Tibial nerve (tissue), 4 donors: ENCODE data around the gene ZNF778. TPM values are rescaled to one million over a fixed set of nuclear protein-coding genes. Genes with fewer than 3 reads are reported as not detected.

Source experiments
- DNase-seq, 2 donors: peaks; one replicate each; pipeline ENCODE4 v3.0.0-alpha.2; 2019; ENCODE audit warnings: low spot score in 2 of 2
- H3K27ac ChIP-seq, 4 donors: fragments of 200-600 bp; sonication (generic) in 3 of 4; one replicate each; pipeline ENCODE4 v1.5.1; 2017 to 2019; ENCODE audit warnings: mild to moderate bottlenecking in 1 of 4
- H3K27me3 ChIP-seq, 2 donors: fragments of 200-600 bp; sonication (generic) in 1 of 2; one replicate each; pipeline versions ENCODE4 v1.5.1 to v1.6.0; 2017 to 2019
- H3K36me3 ChIP-seq, 3 donors: fragments of 200-600 bp; sonication (generic); one replicate each; pipeline ENCODE4 v1.5.1; 2018 to 2019
- H3K4me1 ChIP-seq, 4 donors: fragments of 200-600 bp; sonication (generic) in 3 of 4; one replicate each; pipeline ENCODE4 v1.5.1; 2017 to 2019
- H3K4me3 ChIP-seq, 4 donors: fragments of 200-600 bp; sonication (generic) in 3 of 4; one replicate each; pipeline ENCODE4 v1.5.1; 2017 to 2019; ENCODE audit warnings: mild to moderate bottlenecking in 1 of 4, moderate library complexity in 1 of 4
- H3K9me3 ChIP-seq, 4 donors: fragments of 200-600 bp; sonication (generic) in 3 of 4; one replicate each; pipeline ENCODE4 v1.5.1; 2017 to 2019
- EP300 ChIP-seq, 2 donors: sonication (generic); formaldehyde crosslinking; IDR thresholded peaks; one replicate each; pipeline ENCODE4 v1.6.1; 2017; ENCODE audit warnings: antibody characterized with exemption in 2 of 2, mild to moderate bottlenecking in 1 of 2
- POLR2A ChIP-seq, 2 donors: fragments of 450-650 bp; IDR thresholded peaks; one replicate each; pipeline ENCODE4 v1.6.1; 2017; ENCODE audit warnings: antibody characterized with exemption in 2 of 2, mild to moderate bottlenecking in 2 of 2, moderate library complexity in 2 of 2
- WGBS, 2 donors: methylation state at CpG; one replicate each; pipeline ENCODE4 v1.1.5; 2018; 5-methylcytosine and 5-hydroxymethylcytosine counted together
- total RNA-seq, 4 donors: library from RNA; depleted of rRNA; stranded (reverse); fragments of >200 nt; gene quantifications; one replicate each; pipeline ENCODE4 v1.1.0, GENCODE V29; 2016
- TF ChIP-seq, protein P1 (sequence below), 5 experiments: fragments of 200-600 bp in 3 of 5; fragments of 450-650 bp in 2 of 5; sonication (generic) in 3 of 5; IDR thresholded peaks; one replicate each; pipeline ENCODE4 v1.5.1; 2016 to 2019; ENCODE audit warnings: antibody characterized with exemption in 5 of 5, mild to moderate bottlenecking in 3 of 5, moderate library complexity in 2 of 5

The ZNF778 gene
- total RNA-seq, 4 donors from 2014 or later = 11.2 to 26.0 (median 16.2) TPM

DNA sequence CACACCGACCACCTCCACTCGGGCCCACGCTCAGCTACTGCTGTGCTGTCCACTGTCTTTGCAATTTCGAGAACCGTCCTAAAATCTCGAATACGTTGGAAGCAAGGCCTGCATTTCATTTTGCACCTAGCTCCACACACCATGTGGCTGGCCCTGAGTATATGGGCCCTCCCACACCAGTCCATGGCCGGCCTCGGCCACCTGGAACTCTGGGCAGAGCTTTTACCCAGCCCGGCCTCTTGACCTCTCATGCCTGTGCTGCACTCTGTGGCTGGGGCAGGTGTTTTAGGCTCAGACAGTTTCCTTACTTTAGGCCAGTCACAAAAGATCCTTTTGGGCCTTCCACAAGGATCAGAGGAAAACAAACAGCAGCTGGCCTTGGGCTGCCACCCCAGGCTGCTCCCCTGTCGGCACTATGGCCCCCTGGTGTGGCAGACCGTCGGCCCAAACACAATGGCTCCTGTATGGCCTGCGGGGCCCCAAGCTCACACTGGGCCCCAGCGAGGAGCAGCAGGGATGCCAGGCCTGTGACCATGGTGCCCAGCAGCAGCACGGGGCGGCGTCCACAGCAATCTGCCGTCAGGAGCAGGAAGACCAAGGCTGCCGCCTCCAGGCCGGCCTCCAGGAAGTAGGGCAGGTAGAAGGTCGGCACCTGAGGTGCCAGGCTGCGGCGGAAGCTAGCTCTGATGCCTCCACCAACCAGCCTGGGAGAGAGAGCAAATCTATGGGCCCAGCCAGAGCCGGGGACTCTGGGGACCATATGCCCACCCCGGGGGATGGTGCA, 19.7 kb upstream of the ZNF778 start:
- Histone ChIP-seq H3K36me3 (no peaks in the 10 kb centered on the region), H3K27ac (no peak overlapping the region), H3K4me3 (no peak overlapping the region), H3K9me3 (peaks cover 0 to 5% (median 0%) of the 10 kb centered on the region in 4 donors), H3K4me1 (peaks cover 0 to 33% (median 7%) of the 10 kb centered on the region in 4 donors), H3K27me3 (peaks cover 0 to 45% of the 10 kb centered on the region in 2 donors)
- TF ChIP-seq POLR2A (IDR thresholded peaks at IDR 0.05) (no peak), EP300 (IDR thresholded peaks at IDR 0.05) (no peak)
- TF ChIP-seq, protein P1, sequence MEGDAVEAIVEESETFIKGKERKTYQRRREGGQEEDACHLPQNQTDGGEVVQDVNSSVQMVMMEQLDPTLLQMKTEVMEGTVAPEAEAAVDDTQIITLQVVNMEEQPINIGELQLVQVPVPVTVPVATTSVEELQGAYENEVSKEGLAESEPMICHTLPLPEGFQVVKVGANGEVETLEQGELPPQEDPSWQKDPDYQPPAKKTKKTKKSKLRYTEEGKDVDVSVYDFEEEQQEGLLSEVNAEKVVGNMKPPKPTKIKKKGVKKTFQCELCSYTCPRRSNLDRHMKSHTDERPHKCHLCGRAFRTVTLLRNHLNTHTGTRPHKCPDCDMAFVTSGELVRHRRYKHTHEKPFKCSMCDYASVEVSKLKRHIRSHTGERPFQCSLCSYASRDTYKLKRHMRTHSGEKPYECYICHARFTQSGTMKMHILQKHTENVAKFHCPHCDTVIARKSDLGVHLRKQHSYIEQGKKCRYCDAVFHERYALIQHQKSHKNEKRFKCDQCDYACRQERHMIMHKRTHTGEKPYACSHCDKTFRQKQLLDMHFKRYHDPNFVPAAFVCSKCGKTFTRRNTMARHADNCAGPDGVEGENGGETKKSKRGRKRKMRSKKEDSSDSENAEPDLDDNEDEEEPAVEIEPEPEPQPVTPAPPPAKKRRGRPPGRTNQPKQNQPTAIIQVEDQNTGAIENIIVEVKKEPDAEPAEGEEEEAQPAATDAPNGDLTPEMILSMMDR (IDR thresholded peaks at IDR 0.05) = no peak
- WGBS, 2 donors = 76 to 84% methylated on average over 23 to 25 of the region's 26 CpGs
- no peak for DNase-seq

DNA sequence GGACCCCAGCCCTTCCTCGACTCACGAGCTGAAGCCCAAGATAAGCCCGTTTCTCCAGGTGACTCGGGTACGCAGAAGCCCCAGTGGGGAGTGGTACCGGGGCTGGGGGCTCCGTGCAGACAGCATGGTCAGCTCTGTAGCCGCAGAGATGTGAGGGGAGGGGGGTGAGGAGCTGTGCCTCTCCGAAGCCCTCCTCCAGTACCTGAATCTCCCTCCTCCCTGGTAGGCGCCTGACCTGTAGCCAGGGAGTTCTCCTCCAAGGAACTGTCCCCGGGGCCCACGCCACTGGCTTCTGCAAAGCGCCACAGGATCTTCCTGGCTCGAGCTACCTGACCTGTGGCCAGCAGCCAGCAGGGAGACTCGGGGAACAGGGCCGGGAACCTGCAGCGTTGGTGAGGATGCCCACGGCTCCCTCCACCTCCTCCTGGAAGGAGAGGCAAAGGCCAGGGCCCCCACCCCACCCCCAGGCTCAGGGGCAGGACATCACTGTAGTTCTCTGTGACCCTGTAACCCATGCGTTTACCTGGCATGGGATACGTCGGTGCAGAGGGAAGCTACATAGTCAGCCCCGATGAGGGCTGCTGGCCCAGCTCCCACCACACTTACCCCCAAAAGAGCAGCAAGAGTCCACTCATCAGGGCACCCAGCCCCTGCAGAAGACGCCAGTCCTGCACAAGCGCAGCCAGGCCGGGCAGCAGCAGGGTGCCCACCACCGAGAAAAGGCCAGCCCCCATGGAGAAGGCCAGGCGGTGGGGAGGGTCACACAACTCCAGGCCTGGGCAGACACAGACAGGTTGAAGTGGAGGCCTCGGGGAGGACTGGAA, 18.9 kb upstream of the ZNF778 start:
- Histone ChIP-seq H3K27ac (no peak overlapping the region), H3K36me3 (no peaks in the 10 kb centered on the region), H3K4me3 (no peak overlapping the region), H3K4me1 (peaks cover 0 to 28% (median 7%) of the 10 kb centered on the region in 4 donors), H3K27me3 (peaks cover 0 to 54% of the 10 kb centered on the region in 2 donors), H3K9me3 (peaks cover 0 to 10% (median 0%) of the 10 kb centered on the region in 4 donors)
- TF ChIP-seq POLR2A (IDR thresholded peaks at IDR 0.05) = no peak
- TF ChIP-seq EP300 (IDR thresholded peaks at IDR 0.05) = no peak
- TF ChIP-seq, protein P1 (IDR thresholded peaks at IDR 0.05) = no peak
- WGBS, 2 donors = 84 to 85% methylated on average over 13 to 28 of the region's 28 CpGs
- no peak for DNase-seq

DNA sequence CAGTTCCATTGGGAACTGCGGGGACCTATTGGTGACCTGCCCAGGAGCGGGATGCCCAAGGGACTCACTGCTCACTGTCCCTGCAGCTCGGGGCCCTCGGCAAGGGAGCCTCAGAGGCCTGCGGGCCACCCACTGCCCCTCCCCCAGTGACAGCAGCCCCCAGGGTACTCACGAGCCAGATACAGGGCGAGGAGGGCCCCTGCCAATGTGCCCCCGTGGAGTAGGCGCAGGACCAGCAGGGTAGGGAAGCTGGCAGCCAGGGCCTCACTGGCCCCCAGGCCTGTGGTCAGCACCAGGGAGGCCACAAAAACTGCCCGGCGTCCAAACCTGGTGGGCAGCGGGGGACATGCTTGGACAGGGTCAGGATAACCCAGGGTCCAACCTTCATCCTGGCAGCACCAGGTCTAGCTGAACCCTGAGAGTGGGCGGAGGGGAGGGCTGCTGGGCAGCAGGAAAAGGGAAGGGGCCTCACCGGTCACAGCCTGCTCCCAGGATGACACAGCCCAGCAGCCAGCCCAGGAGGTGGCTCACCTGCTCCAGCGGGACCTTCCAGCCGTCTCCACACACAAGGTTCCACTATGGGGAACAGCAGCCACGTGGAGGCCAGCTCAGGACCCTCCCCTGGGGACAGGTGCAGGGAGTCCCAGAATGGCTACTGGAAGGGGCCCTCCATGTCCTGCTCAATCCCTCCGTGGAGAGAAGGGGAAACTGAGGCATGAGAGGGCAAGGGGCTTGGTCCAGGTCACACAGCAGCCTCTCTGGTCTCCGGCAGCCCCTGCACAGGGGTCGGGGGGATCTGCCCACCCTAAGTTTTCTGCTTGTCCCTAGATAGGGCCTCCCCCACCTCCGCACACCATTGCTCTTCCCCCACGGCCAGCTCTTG, 18.0 kb upstream of the ZNF778 start:
- H3K9me3 ChIP-seq = peaks cover 0 to 10% (median 0%) of the 10 kb centered on the region in 4 donors
- H3K4me3 ChIP-seq = no peak overlapping the region
- TF ChIP-seq POLR2A (IDR thresholded peaks at IDR 0.05) (no peak), EP300 (IDR thresholded peaks at IDR 0.05) (no peak)
- TF ChIP-seq, protein P1 (IDR thresholded peaks at IDR 0.05) = no peak
- DNase-seq = no peak
- H3K27me3 ChIP-seq = peaks cover 0 to 62% of the 10 kb centered on the region in 2 donors
- 70 to 75% methylated on average over 15 to 18 of the region's 22 CpGs for WGBS, 2 donors
- peaks cover 0 to 28% (median 7%) of the 10 kb centered on the region in 4 donors for H3K4me1 ChIP-seq
- no peaks in the 10 kb centered on the region for H3K36me3 ChIP-seq
- no peak overlapping the region for H3K27ac ChIP-seq

GRCh38 chr16:89200124-89200849, 17.2 kb upstream of the ZNF778 start, which contains the start of gene SLC22A31:
Gene SLC22A31 (minus strand): TSS chr16:89200537. CDS start chr16:89200501, 36 bp downstream.
- H3K4me1 ChIP-seq = peaks cover 0 to 28% (median 7%) of the 10 kb centered on the region in 4 donors
- TF ChIP-seq, protein P1 (IDR thresholded peaks at IDR 0.05) = no peak
- TF ChIP-seq EP300 (IDR thresholded peaks at IDR 0.05) (no peak), POLR2A (IDR thresholded peaks at IDR 0.05) (no peak)
- H3K4me3 ChIP-seq = peak within 1 kb of the TSS in 2 of 4 donors; percentile 18 to 47
- H3K27me3 ChIP-seq = peaks cover 0 to 70% of the 10 kb centered on the region in 2 donors
- 12 to 19% methylated on average over 26 to 28 of the region's 28 CpGs for WGBS, 2 donors
- no peaks in the 10 kb centered on the region for H3K36me3 ChIP-seq
- H3K27ac ChIP-seq = no peak within 1 kb of the TSS
- DNase-seq = no peak
- peaks cover 0 to 10% (median 0%) of the 10 kb centered on the region in 4 donors for H3K9me3 ChIP-seq
